Ishikawa (cell line): ENCODE results near the gene GARIN5A.

Source experiments
- CEBPB ChIP-seq: IDR thresholded peaks from 2 replicates; pipeline ENCODE4 v1.6.1; 2012
- CREB1 ChIP-seq: IDR thresholded peaks from 2 replicates; pipeline ENCODE4 v1.6.1; 2012; ENCODE audit warnings: low read depth
- EGR1 ChIP-seq: IDR thresholded peaks from 2 replicates; pipeline ENCODE4 v1.6.1; 2012
- EP300 ChIP-seq: IDR thresholded peaks from 2 replicates; pipeline ENCODE4 v1.6.1; 2012; ENCODE audit warnings: borderline replicate concordance
- FOXM1 ChIP-seq: IDR thresholded peaks from 2 replicates; pipeline ENCODE4 v1.6.1; 2012; ENCODE audit warnings: low read depth, borderline replicate concordance
- MAX ChIP-seq: IDR thresholded peaks from 2 replicates; pipeline ENCODE4 v1.6.1; 2012
- NFIC ChIP-seq: IDR thresholded peaks from 2 replicates; pipeline ENCODE4 v1.6.1; 2012
- RAD21 ChIP-seq: IDR thresholded peaks from 2 replicates; pipeline ENCODE4 v1.6.1; 2012; ENCODE audit warnings: low read depth
- TAF1 ChIP-seq: IDR thresholded peaks from 2 replicates; pipeline ENCODE4 v1.6.1; 2012; ENCODE audit warnings: low read depth, mild to moderate bottlenecking
- TCF12 ChIP-seq: IDR thresholded peaks from 2 replicates; pipeline ENCODE4 v1.6.1; 2012; ENCODE audit warnings: low read depth
- TEAD4 ChIP-seq: IDR thresholded peaks from 2 replicates; pipeline ENCODE4 v1.6.1; 2012
- USF1 ChIP-seq: IDR thresholded peaks from 2 replicates; pipeline ENCODE4 v1.6.1; 2012
- YY1 ChIP-seq: IDR thresholded peaks from 2 replicates; pipeline ENCODE4 v1.6.1; 2012; ENCODE audit warnings: low read depth
- ZBTB7A ChIP-seq: IDR thresholded peaks from 2 replicates; pipeline ENCODE4 v1.6.1; 2012; ENCODE audit warnings: low read depth
- TF ChIP-seq, protein P1 (sequence below): IDR thresholded peaks from 2 replicates; pipeline ENCODE4 v1.6.1; 2012; ENCODE audit warnings: low read depth, mild to moderate bottlenecking

The GARIN5A gene

DNA sequence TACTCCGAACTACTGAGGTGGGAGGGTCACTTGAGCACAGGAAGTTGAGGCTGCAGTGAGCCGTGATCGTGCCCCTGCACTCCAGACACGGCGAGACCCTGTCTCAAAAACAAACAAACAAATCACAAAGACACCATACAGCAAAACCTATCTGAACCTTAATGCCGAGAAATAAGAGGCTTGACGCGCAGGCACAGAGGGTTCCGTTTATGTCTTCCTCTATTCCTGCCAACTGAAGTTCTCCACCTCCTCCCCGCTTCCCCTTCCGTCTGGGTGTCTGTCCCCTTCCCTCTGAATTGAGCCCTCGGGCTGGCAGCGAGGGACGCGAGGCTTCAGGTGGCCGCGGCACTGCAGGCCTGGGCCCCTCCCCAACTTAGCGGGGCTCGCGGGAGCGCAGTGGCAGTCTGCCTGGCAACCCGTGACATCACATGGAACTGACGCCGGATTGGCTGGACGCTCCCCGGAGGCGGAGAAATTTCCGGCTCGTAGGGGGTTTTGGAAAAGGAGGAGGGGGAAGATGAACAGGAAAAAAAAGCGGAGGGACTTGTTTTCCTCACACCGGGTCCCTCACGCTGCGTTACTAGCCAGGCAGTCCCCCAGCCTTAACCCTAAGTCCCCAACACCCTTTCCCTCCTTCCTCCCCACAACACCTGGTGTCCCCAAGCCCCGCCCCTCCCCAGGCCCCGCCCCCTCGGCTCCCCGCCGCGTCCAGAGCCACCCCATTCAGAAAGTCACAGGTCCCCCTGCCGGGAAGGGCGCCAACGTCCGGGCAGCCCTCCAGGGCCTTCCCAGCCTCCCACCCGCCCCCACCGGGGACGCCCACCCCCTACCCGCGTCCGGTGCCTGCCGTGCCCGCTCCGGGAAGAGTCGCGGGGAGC lies 45.1 kb downstream of the GARIN5A start:
- TF ChIP-seq MAX (peak; percentile 56), ZBTB7A (peak; percentile 61), EP300 (no peak), CEBPB (no peak), TEAD4 (no peak), CREB1 (peak; percentile 92), FOXM1 (no peak)

- TF ChIP-seq EGR1, result no peak
- TF ChIP-seq YY1, result no peak
- TF ChIP-seq ZBTB7A, result no peak
- no peak for TF ChIP-seq CEBPB
- TF ChIP-seq TCF12, result no peak
- no peak for TF ChIP-seq TAF1
- no peak for TF ChIP-seq CREB1
- no peak for TF ChIP-seq RAD21
- TF ChIP-seq, protein P1, sequence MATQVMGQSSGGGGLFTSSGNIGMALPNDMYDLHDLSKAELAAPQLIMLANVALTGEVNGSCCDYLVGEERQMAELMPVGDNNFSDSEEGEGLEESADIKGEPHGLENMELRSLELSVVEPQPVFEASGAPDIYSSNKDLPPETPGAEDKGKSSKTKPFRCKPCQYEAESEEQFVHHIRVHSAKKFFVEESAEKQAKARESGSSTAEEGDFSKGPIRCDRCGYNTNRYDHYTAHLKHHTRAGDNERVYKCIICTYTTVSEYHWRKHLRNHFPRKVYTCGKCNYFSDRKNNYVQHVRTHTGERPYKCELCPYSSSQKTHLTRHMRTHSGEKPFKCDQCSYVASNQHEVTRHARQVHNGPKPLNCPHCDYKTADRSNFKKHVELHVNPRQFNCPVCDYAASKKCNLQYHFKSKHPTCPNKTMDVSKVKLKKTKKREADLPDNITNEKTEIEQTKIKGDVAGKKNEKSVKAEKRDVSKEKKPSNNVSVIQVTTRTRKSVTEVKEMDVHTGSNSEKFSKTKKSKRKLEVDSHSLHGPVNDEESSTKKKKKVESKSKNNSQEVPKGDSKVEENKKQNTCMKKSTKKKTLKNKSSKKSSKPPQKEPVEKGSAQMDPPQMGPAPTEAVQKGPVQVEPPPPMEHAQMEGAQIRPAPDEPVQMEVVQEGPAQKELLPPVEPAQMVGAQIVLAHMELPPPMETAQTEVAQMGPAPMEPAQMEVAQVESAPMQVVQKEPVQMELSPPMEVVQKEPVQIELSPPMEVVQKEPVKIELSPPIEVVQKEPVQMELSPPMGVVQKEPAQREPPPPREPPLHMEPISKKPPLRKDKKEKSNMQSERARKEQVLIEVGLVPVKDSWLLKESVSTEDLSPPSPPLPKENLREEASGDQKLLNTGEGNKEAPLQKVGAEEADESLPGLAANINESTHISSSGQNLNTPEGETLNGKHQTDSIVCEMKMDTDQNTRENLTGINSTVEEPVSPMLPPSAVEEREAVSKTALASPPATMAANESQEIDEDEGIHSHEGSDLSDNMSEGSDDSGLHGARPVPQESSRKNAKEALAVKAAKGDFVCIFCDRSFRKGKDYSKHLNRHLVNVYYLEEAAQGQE, result no peak
- no peak for TF ChIP-seq MAX
- TF ChIP-seq EP300, result no peak
- no peak for TF ChIP-seq NFIC
- TF ChIP-seq FOXM1, result no peak
- no peak for TF ChIP-seq TEAD4
- no peak for TF ChIP-seq USF1
Measured at GRCh38 chr19:50430888-50431342, 45.7 kb downstream of the GARIN5A start.

DNA sequence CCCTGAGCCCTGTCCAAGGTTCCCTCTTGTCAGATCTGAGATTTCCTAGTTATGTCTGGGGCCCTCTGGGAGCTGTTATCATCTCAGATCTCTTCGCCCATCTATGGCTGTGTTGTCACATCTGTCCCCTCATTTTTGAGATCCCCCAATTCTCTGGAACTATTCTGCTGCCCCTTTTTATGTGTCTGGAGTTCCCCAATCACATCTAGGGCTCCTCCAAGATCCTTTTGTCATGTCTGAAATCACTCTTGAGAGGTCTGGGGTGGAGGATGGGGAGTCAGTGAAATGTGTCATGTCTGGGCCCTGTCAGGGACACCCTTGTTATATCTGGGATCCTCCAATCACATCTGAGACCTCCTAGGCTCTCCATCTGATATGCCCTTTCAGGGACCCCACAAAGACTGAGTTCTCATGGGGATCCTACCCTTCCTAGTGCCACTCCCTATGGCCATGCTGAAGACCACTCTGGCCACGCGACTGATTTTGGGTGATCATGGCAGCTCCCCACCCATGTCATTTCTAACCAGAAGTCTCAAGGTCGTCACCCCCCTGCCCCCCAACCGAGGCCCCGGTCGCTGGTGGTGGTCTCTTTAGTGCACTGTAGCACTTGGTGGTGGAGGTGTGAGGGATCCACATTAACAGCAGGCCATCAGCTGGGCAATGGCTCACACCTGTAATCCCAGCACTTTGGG lies 47.7 kb downstream of the GARIN5A start:
- TF ChIP-seq TAF1, result no peak
- no peak for TF ChIP-seq TCF12
- TF ChIP-seq NFIC, result no peak
- no peak for TF ChIP-seq TEAD4
- TF ChIP-seq FOXM1, result no peak
- TF ChIP-seq, protein P1, result no peak
- no peak for TF ChIP-seq EGR1
- TF ChIP-seq CREB1, result no peak
- no peak for TF ChIP-seq YY1
- no peak for TF ChIP-seq RAD21
- no peak for TF ChIP-seq CEBPB
- no peak for TF ChIP-seq USF1
- TF ChIP-seq EP300, result no peak
- no peak for TF ChIP-seq ZBTB7A

GRCh38 chr19:50427997-50428425 lies 48.6 kb downstream of the GARIN5A start:
- TF ChIP-seq CREB1 (no peak), USF1 (no peak), MAX (peak; percentile 15; the same call in 1 of the 2 replicates), TEAD4 (no peak), RAD21 (no peak), YY1 (no peak)
